Thyroid gland (tissue), 4 donors: ENCODE data around the gene BRSK1.

ENCODE experiments used
- CTCF ChIP-seq, 6 experiments: fragments of 200-600 bp in 3 of 6; fragments of 450-650 bp in 3 of 6; sonication (generic) in 3 of 6; IDR thresholded peaks; one replicate each; pipeline ENCODE4 v1.5.1; 2016 to 2019; ENCODE audit warnings: antibody characterized with exemption in 6 of 6, mild to moderate bottlenecking in 2 of 6, inconsistent platforms in 1 of 6, moderate library complexity in 1 of 6
- POLR2A ChIP-seq, 2 donors: fragments of 450-650 bp; IDR thresholded peaks; one replicate each; pipeline ENCODE4 v1.6.1; 2017; ENCODE audit warnings: antibody characterized with exemption in 2 of 2, mild to moderate bottlenecking in 2 of 2, moderate library complexity in 1 of 2

- TF ChIP-seq CTCF (IDR thresholded peaks at IDR 0.05) = no peak
- no peak for TF ChIP-seq POLR2A (IDR thresholded peaks at IDR 0.05)
Measured at GRCh38 chr19:55314396-55314795, 30.6 kb downstream of the BRSK1 start.
